Smooth muscle cell (in vitro differentiated cells): ENCODE results near the gene ZNF584. TPM values are rescaled to one million over a fixed set of nuclear protein-coding genes. Genes with fewer than 3 reads are reported as not detected.

Experiments used
- DNase-seq: peaks from one replicate; lab custom pipeline; 2025; ENCODE audit not compliant: unreplicated experiment; lab: John Stamatoyannopoulos, UW
- H2AFZ ChIP-seq: fragments of 200-600 bp; sonication (generic); 2 replicates; pipeline ENCODE4 v1.6.0; 2016; ENCODE audit warnings: antibody characterized with exemption, low read depth, mild to moderate bottlenecking
- H3F3A ChIP-seq: fragments of 200-600 bp; sonication (generic); 2 replicates; pipeline ENCODE4 v1.6.0; 2017; ENCODE audit warnings: antibody characterized with exemption, low read depth
- H3K27ac ChIP-seq: fragments of 200-600 bp; sonication (generic); 2 replicates; pipeline ENCODE4 v1.5.1; 2016; ENCODE audit warnings: low read depth, mild to moderate bottlenecking
- H3K27me3 ChIP-seq: fragments of 200-600 bp; sonication (generic); 2 replicates; pipeline ENCODE4 v1.6.1; 2016; ENCODE audit warnings: low read depth, mild to moderate bottlenecking
- H3K36me3 ChIP-seq: fragments of 200-600 bp; sonication (generic); 2 replicates; pipeline ENCODE4 v1.5.1; 2016; ENCODE audit warnings: low read depth
- H3K4me1 ChIP-seq: fragments of 200-600 bp; sonication (generic); 2 replicates; pipeline ENCODE4 v1.5.1; 2016; ENCODE audit warnings: low read depth
- H3K4me2 ChIP-seq: fragments of 200-600 bp; sonication (generic); 2 replicates; pipeline ENCODE4 v1.6.0; 2016; ENCODE audit warnings: mild to moderate bottlenecking
- H3K4me3 ChIP-seq: fragments of 200-600 bp; sonication (generic); 2 replicates; pipeline ENCODE4 v1.5.1; 2016; ENCODE audit warnings: mild to moderate bottlenecking
- H3K79me2 ChIP-seq: fragments of 200-600 bp; sonication (generic); 2 replicates; pipeline ENCODE4 v1.6.0; 2016; ENCODE audit warnings: low read depth, mild to moderate bottlenecking
- H3K9ac ChIP-seq: fragments of 200-600 bp; sonication (generic); 2 replicates; pipeline ENCODE4 v1.6.0; 2016; ENCODE audit warnings: low read depth
- H3K9me3 ChIP-seq: fragments of 200-600 bp; sonication (generic); replicated peaks from 2 replicates; pipeline ENCODE4 v1.5.1; 2016; ENCODE audit warnings: low read depth
- H4K20me1 ChIP-seq: fragments of 200-600 bp; sonication (generic); 2 replicates; pipeline ENCODE4 v1.6.0; 2016; ENCODE audit warnings: low read depth
- WGBS: methylation state at CpG from one replicate; pipeline ENCODE4 v1.1.7; 2016; ENCODE audit warnings: low lambda C conversion rate; 5-methylcytosine and 5-hydroxymethylcytosine counted together
- polyA plus RNA-seq: library from polyadenylated mRNA; unstranded; fragments of >200 nt; fragmentation: Nextera tagmentation; extraction: Ambion mirVana; gene quantifications from 2 replicates; pipeline ENCODE4 v1.2.1, GENCODE V29; 2016
- total RNA-seq: library from RNA; depleted of rRNA; stranded (reverse); fragments of >200 nt; gene quantifications from 2 replicates; pipeline ENCODE4 v1.2.3, GENCODE V29; 2014
- TF ChIP-seq, protein P1 (sequence below): fragments of 200-600 bp; sonication (generic); IDR thresholded peaks from 2 replicates; pipeline ENCODE4 v1.5.1; 2017; ENCODE audit warnings: borderline replicate concordance, mild to moderate bottlenecking, antibody characterized with exemption; ENCODE audit not compliant: insufficient read depth, poor library complexity, severe bottlenecking

The ZNF584 gene
- total RNA-seq (5.0 and 16.9 TPM in 2 replicates), polyA plus RNA-seq (9.1 and 12.7 TPM in 2 replicates)

DNA sequence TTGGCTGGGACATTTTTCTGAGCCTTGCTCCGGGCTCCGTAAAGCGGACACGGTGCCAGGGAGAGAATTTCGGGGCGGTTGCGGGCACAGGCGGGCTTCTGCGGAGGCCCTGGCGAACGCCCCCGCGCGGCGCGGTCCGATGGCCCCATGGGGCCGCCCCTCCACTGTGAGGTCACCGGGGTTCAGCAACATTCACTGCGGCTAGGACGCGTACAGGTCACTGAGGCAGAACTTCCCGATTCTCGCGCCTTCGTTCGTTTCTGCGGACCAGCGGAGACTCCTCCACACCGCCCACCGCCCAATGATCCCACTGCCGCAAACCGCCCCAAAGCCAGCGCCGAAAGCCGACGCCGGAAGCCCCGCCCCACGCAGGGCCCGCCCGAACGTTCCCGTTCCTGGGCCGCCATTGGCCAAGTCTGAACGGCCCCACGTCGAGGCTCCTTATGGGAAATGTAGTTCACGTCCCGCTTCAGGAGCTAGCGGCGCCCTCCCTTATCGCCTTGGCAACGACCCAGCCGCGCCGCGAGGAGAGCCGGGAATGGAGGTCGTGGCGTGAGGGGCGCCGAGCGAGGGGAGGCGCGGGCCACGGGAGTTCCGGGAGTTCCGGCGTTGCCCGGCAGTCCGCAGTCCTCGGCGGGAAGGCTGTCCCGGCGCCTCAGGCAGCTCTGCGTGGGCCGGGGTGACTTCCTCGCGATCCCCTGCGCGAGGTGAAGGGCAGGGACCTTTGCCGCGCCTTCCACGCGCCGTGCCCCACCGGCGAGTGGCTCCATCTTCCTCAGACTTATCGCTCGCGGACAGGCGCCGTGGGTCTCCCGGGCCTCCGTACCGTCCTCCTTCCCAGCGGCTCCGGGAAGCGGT, at the start of gene ZNF584:
TSS of gene ZNF584 (plus strand) at position 498 of the 858 bp plus-strand sequence. CDS start 499 bp downstream, outside the sequence.
- TF ChIP-seq, protein P1, sequence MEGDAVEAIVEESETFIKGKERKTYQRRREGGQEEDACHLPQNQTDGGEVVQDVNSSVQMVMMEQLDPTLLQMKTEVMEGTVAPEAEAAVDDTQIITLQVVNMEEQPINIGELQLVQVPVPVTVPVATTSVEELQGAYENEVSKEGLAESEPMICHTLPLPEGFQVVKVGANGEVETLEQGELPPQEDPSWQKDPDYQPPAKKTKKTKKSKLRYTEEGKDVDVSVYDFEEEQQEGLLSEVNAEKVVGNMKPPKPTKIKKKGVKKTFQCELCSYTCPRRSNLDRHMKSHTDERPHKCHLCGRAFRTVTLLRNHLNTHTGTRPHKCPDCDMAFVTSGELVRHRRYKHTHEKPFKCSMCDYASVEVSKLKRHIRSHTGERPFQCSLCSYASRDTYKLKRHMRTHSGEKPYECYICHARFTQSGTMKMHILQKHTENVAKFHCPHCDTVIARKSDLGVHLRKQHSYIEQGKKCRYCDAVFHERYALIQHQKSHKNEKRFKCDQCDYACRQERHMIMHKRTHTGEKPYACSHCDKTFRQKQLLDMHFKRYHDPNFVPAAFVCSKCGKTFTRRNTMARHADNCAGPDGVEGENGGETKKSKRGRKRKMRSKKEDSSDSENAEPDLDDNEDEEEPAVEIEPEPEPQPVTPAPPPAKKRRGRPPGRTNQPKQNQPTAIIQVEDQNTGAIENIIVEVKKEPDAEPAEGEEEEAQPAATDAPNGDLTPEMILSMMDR: no peak
- WGBS: under 1% methylated on average over 83 of the region's 100 CpGs

DNA sequence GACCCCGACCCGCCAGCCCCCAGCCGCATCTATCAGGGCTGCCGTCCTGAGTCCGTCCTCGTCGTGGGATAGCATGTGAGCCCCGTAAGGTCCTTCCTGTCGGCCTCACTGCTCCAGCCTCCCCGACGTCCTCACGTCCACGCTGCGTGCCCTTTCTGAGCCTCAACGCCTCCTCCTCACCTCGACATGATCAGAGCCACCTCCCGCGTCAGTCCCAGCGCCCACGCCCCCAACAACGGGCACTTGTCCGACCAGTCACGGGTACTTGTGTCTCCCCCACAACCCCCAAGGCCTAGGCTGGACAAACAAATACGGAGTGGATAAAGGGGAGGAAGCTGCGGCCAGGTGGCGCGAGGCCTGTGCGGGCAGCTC, 46.6 kb upstream of the ZNF584 start:
- Histone ChIP-seq H3K27ac (peak overlapping the region; percentile 82), H3K36me3 (no peaks in the 10 kb centered on the region), H3K9ac (peak overlapping the region; percentile 74), H3F3A (no peaks in the 10 kb centered on the region), H3K27me3 (no peaks in the 10 kb centered on the region), H3K4me3 (peak overlapping the region; percentile 65), H3K4me2 (peak overlapping the region; percentile 83), H4K20me1 (no peaks in the 10 kb centered on the region), H3K4me1 (peaks cover 7% of the 10 kb centered on the region), H3K9me3 (no peaks in the 10 kb centered on the region), H2AFZ (peak overlapping the region; percentile 64), H3K79me2 (no peaks in the 10 kb centered on the region)
- TF ChIP-seq, protein P1: no peak
- peak; percentile 57 for DNase-seq
- 4% methylated on average over 28 of the region's 28 CpGs for WGBS

More for the DNA sequence above, at the start of gene ZNF584:
- H3K9ac ChIP-seq: peak within 1 kb of the TSS; percentile 91
- H4K20me1 ChIP-seq: no peaks in the 10 kb centered on the region
- peak; percentile 79 for DNase-seq
- peak within 1 kb of the TSS; percentile 88 for H3K4me3 ChIP-seq
- peaks cover 28% of the 10 kb centered on the region for H3K79me2 ChIP-seq
- H3K27me3 ChIP-seq: no peaks in the 10 kb centered on the region
- peak within 1 kb of the TSS; percentile 85 for H3K27ac ChIP-seq
- no peaks in the 10 kb centered on the region for H3K36me3 ChIP-seq
- no peaks in the 10 kb centered on the region for H3K4me1 ChIP-seq
- no peaks in the 10 kb centered on the region for H3K9me3 ChIP-seq
- H2AFZ ChIP-seq: peak within 1 kb of the TSS; percentile 71
- peak within 1 kb of the TSS; percentile 96 for H3K4me2 ChIP-seq
- H3F3A ChIP-seq: no peaks in the 10 kb centered on the region

DNA sequence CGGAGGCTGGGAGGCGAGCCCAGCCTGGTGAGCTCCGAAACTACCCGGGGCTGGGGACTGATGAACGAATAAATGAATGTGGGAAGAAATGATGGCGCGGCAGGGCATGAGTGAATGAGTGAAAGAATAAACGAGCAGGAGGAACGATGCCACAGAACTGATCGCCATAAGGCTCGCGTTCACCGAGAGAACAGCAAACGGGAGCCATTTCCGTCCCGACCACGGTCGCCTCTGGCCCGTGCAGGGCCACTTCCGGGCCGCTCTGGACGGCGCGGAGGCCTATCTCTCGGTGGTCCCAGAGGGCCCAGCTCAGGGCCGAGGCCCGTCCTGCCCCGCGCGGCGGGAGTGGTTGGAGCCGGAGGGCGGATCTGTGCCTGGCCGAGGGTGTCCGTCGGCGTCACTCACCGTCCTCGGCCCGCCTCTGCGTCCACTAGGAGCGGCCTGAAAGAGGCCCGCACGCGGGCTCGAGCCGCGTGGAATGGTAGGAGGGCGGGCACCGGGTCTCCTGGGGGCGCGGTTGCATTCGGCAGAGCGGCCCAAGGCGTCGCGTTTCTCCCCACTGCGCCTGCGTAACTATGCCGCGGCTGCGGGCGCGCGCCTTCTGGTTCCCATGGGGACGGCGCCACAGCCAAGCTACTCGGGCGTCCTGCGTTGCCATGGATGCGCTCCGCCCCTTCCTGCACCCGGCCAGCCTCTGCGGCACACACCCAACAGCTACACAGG, 46.0 kb upstream of the ZNF584 start, which contains the start of gene ZNF497:
TSS of gene ZNF497 (minus strand) at position 480 of the 723 bp plus-strand sequence. CDS start 5,116 bp downstream, outside the sequence.
- H3F3A ChIP-seq: no peaks in the 10 kb centered on the region
- TF ChIP-seq, protein P1: no peak
- peaks cover 7% of the 10 kb centered on the region for H3K4me1 ChIP-seq
- H3K27ac ChIP-seq: peak within 1 kb of the TSS; percentile 82
- no peaks in the 10 kb centered on the region for H3K79me2 ChIP-seq
- peak within 1 kb of the TSS; percentile 83 for H3K4me2 ChIP-seq
- H3K9me3 ChIP-seq: no peaks in the 10 kb centered on the region
- peak within 1 kb of the TSS; percentile 74 for H3K9ac ChIP-seq
- H2AFZ ChIP-seq: peak within 1 kb of the TSS; percentile 64
- no peaks in the 10 kb centered on the region for H3K36me3 ChIP-seq
- WGBS: under 1% methylated on average over 73 of the region's 74 CpGs
- H3K27me3 ChIP-seq: no peaks in the 10 kb centered on the region
- DNase-seq: peak; percentile 89
- peak within 1 kb of the TSS; percentile 65 for H3K4me3 ChIP-seq
- H4K20me1 ChIP-seq: no peaks in the 10 kb centered on the region
